GM21825 (cell line): ENCODE measurements around the gene SLC25A21.

Experiments
- ATAC-seq: cut with Tn5 transposase; IDR thresholded peaks from one replicate; pipeline ENCODE4 v1.9.1; 2021; ENCODE audit warnings: mild to moderate bottlenecking, moderate library complexity; ENCODE audit not compliant: unreplicated experiment

SLC25A21 gene

DNA sequence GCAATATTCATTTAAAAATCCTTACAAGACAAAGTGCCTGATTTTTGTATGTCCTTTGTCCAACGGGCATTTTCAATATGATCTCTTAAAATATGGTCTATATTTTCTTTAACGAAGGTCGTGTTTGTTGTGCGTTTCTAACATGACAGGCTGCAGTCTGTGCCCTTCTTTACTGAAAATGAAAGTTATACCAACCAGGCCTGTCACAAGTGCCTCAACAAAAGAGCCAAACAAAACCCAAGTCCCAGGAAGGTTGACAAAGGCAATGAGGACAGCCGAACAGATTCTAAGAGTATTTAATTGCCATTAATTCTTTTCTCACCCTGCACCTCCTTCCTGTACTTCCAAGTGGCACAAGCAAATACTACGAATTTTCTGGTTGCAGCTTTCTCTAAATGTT lies 496.8 kb downstream of the SLC25A21 start:
- no peak for ATAC-seq

- ATAC-seq = no peak
These were observed 497.7 kb downstream of the SLC25A21 start for GRCh38 chr14:36674659-36675058.

GRCh38 chr14:36672095-36672494 lies 500.3 kb downstream of the SLC25A21 start:
- ATAC-seq = no peak

GRCh38 chr14:36671149-36671548 lies 501.3 kb downstream of the SLC25A21 start:
- ATAC-seq = no peak

DNA sequence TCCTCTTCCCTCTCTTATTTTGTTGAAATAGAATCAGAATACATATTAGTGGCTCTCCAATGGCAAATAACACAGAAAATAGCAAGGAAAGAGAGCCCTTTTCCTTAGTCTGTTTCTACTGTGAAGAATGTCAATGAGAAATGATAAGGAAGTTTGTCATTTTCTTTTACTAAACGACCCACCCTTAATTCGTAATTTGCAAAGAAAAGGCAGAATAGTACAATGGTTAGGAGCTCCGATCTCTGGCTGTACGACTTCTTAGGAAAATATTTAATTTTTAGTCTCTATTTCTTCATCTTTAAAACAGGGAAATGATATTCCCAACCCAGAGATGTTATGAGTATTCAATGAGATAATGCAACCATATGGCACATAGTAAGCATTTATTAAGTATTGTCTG lies 504.7 kb downstream of the SLC25A21 start:
- ATAC-seq = no peak

GRCh38 chr14:36666416-36667206 lies 505.8 kb downstream of the SLC25A21 start:
- no peak for ATAC-seq

DNA sequence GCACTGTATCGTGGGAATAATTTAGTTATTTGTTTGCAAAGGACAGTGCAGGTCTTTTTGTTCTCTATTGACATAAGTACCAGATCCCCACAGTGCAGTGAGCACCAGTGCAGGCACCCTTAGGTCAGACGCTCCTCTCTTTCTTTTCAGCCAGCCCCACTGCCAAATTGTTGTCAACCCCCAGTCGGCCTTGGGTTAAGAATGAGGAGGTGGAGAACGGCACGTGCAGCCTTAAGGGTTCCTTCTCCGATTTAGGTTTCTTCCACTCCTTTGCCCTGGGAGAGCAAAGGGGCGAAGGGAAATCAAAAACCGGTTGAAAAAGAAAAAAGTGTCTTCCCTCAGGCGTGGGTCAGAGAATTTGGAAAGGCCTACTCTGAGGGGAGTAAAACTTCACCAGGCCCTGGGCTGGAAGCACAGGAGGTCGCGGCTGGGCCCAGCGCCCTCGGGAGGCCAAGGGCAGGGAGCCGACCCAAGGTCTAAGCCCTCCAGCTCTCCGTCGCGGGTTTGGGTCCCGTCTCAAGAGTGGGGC lies 506.5 kb downstream of the SLC25A21 start:
- ATAC-seq = no peak

DNA sequence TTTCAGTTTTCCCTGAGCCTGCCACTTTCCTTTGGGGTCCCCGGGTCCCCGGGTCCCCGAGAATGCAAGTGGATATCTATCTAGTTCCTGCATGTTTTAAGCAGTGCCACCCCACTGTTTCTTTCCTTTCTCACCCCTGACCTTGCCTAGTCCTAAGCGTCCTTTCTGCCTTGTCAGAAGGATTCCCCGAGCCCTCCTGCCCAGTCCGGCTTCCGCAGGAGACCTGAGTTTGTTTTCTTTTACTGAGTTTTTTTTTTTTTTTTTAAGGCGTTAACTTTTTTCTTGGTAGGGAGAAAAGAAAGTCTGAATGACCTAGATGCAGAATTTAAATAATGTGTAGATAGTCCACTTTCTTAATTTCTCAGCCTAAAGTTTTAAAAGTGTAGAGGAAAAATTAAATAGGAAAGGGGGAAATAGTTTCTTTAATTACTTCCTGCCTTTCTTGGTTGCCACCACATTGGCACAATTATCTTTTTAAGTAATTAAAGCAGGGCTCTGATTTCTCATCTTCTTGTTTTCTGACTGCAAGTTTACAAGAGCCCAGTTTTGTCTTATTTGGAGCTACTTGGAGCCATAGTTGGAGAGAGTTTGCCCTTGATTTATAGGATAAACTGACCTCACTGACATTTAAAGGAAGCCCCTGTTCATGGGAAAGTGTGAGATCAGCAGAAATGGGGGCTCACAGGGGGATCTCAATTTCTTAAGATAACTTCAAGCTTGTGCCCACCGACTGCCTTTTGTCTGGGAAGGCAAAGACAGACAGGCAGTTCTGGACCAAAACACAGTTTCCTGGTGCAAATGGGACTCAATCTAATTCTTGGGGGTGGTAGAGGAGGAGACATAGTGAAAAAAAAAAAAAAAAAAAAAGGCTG lies 507.8 kb downstream of the SLC25A21 start:
- ATAC-seq = no peak

GRCh38 chr14:36663404-36664321 lies 508.7 kb downstream of the SLC25A21 start:
- ATAC-seq = no peak

DNA sequence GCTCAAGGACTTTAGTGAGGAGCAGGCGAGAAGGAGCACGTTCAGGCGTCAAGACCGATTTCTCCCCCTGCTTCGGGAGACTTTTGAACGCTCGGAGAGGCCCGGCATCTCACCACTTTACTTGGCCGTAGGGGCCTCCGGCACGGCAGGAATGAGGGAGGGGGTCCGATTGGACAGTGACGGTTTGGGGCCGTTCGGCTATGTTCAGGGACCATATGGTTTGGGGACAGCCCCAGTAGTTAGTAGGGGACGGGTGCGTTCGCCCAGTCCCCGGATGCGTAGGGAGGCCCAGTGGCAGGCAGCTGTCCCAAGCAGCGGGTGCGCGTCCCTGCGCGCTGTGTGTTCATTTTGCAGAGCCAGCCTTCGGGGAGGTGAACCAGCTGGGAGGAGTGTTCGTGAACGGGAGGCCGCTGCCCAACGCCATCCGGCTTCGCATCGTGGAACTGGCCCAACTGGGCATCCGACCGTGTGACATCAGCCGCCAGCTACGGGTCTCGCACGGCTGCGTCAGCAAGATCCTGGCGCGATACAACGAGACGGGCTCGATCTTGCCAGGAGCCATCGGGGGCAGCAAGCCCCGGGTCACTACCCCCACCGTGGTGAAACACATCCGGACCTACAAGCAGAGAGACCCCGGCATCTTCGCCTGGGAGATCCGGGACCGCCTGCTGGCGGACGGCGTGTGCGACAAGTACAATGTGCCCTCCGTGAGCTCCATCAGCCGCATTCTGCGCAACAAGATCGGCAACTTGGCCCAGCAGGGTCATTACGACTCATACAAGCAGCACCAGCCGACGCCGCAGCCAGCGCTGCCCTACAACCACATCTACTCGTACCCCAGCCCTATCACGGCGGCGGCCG lies 509.6 kb downstream of the SLC25A21 start:
- ATAC-seq = no peak

DNA sequence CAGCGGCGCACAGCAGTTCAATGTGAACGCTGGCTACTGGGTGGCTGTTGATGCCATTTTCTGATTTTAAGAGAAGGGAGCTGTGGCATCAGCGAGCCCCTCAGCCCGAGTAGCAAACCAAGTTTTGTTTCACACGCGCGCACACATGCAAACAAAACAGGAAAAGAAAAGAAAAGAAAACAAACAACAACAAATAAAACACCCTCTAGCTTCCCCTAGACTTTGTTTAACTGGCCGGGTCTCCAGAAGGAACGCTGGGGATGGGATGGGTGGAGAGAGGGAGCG lies 510.2 kb downstream of the SLC25A21 start:
- ATAC-seq = no peak

GRCh38 chr14:36661506-36662257 lies 510.7 kb downstream of the SLC25A21 start, which contains the start of gene PAX9:
Gene PAX9, plus strand, starts transcription at chr14:36661860. Its CDS starts 230 bp downstream, at chr14:36662090.
- ATAC-seq = no peak

DNA sequence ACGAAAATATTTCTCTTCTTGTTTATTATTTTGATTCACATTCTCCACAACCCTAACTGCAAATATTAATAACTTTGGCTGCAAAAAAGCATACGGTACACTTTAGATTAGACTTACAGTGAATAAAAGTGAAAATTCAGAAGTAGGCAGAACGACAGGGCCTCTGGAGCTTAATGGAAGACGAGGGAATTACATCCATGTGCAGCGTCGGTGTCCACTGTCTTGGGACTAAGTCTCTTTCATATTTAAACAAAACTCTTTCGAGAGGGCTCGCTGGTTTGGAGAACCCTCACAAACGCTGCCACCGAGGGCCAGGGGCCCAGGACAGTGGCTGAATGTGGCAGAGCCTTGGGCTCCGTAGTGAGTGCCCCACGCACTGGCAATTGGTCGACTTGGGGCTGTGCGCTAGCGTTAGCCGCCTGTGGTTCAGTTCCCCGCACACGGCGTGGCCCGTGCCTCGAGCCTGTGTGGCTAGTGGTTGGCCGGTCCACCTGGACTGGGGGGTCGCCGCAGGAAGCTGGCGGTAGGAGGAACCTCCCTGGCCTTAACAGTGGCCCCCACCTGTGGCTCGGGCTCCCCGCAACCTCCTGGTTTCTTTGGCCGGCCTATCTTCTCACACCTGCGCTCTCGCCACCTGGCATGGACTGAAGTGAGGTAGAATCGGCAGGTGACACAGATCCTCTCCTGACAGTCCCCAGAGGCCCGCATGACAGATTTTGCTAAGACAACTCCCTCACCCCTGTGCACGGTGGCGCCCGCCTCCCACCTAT lies 511.5 kb downstream of the SLC25A21 start:
- no peak for ATAC-seq

- ATAC-seq = no peak
These were observed 512.3 kb downstream of the SLC25A21 start for GRCh38 chr14:36659822-36660735.

DNA sequence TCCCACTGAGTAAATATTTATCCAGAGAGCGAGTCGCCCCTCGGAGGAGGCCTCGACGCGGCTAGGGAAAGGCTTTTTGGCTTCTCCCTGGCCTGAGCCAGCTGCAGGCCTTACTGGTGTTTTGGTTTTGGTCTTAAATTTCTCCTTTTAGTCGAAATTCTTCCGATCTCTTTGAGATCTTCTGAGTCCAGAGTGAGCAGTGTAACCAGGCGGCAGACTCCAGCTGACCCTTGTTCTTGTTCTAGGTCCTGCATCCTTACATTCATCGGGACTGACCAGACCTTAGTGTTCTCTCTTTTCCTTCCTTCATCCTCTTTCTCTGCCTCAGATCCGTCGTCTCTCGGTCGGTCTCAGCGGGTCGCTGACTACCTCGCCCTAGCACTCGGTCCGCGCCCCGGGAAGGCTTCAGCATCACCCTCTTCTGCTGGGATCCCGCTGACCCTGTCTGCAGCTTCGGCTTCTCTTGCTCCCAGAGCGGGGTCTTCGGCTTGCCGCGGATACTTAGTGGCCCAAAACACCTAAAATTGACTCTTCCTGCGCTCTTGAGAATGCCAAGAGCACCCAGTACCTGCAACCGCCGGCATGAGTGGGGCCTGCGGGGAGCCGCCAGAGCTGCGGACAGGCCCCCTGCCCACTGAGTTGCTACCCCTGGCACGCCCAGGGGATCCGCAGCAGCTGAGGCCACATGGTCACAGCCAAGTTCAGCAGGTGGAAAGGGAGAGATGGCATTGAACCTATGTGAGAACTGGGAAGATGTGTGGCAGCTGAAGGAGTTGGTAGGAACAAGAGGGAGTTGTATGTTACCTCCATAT lies 513.2 kb downstream of the SLC25A21 start:
- no peak for ATAC-seq

DNA sequence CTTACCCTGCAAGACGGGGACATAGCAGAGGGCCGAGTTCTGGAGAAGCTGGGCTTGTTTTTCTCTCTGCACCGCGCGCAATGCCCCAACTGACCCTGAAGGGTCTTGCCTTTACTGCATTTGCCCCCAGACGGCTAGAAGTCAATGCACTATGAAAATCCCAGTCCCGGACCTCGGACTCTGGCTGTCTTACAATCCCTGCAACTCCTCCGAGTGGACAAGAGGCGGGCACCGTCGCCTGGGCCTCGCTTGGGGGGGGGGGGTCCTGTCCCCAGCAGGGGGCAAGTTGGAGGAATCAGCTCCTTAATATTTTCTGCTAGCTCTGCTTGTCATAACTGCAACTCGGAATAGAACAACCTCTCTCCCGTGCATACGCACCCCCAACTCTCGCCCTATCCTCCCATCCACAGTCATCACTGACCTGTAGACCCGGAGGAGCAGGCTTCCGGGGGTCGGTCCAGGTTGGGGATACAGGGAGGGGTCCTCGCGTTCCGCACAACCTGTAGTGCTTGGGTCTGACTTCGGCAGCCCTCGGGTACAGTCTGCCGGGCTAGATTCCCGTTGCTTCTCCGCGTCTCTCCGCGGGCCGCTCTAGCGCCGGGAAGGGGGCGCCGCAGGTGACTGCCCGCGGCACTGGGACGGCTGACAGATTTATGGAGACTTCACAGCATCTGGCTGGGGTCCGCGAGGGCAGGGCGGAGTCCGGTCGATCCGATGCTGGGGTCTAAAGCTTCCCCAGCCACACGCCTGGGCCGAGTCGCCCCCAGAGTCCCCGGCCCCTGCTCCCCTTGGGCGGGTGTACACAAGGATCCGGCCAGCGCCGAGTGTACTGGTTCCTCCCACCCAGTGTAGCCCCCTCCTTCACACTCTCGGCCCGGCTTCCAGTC lies 514.0 kb downstream of the SLC25A21 start:
- no peak for ATAC-seq
